ENCODE data around the gene CEACAM8. TPM values are rescaled to one million over a fixed set of nuclear protein-coding genes. Genes with fewer than 3 reads are reported as not detected.

CEACAM8 gene
- total RNA-seq, 1 experiment from 2014 or later = not detected

GRCh38 chr19:42584466-42584865 is 10.3 kb downstream of the CEACAM8 start:
- Mint-ChIP-seq H3K4me3 (ENCODE audit: unreplicated experiment) (no peak overlapping the region), H3K27ac (ENCODE audit: low read depth, unreplicated experiment) (no peak overlapping the region), H3K27me3 (ENCODE audit: insufficient read depth, unreplicated experiment) (peaks cover 84% of the 10 kb centered on the region), H3K9me3 (ENCODE audit: unreplicated experiment) (no peaks in the 10 kb centered on the region), H3K4me1 (ENCODE audit: insufficient read depth, unreplicated experiment) (no peaks in the 10 kb centered on the region), H3K36me3 (ENCODE audit: insufficient read depth, unreplicated experiment) (no peaks in the 10 kb centered on the region)
- ChIA-PET POLR2A (no interaction called here), CTCF (interaction anchor here (0.6 to 2.3 kb wide), 5 partner anchors 12 to 55 kb away, joined by 3 to 11 read pairs (median 4); no protein-coding TSS in a partner anchor)
- intact Hi-C loops (cut with micrococcal nuclease) = no loop called here
- BruUV-seq (replicated peaks) = no TSS peak
- TF ChIP-seq CTCF (IDR thresholded peaks at IDR 0.05; ENCODE audit: unreplicated experiment) = no peak
- DNase-seq (ENCODE audit: unreplicated experiment) = no peak

- POLR2A ChIA-PET = no interaction called here
- DNase-seq (ENCODE audit: unreplicated experiment) = no peak
- Mint-ChIP-seq H3K36me3 (ENCODE audit: insufficient read depth, unreplicated experiment) (no peaks in the 10 kb centered on the region), H3K4me3 (ENCODE audit: unreplicated experiment) (no peak overlapping the region), H3K27ac (ENCODE audit: low read depth, unreplicated experiment) (no peak overlapping the region), H3K4me1 (ENCODE audit: insufficient read depth, unreplicated experiment) (no peaks in the 10 kb centered on the region), H3K9me3 (ENCODE audit: unreplicated experiment) (no peaks in the 10 kb centered on the region), H3K27me3 (ENCODE audit: insufficient read depth, unreplicated experiment) (peaks cover 67% of the 10 kb centered on the region)
- no TSS peak for BruUV-seq (replicated peaks)
- CTCF ChIA-PET = interaction anchor here (0.6 to 1.0 kb wide), 4 partner anchors 10 to 690 kb away, joined by 3 to 4 read pairs (median 4); no protein-coding TSS in a partner anchor
- intact Hi-C loops (cut with micrococcal nuclease) = no loop called here
- TF ChIP-seq CTCF (IDR thresholded peaks at IDR 0.05; ENCODE audit: unreplicated experiment) = no peak
Observed at GRCh38 chr19:42577016-42577415, 17.7 kb downstream of the CEACAM8 start.

GRCh38 chr19:42576241-42576640 is 18.5 kb downstream of the CEACAM8 start:
- DNase-seq (ENCODE audit: unreplicated experiment) = no peak
- no TSS peak for BruUV-seq (replicated peaks)
- H3K36me3 Mint-ChIP-seq (ENCODE audit: insufficient read depth, unreplicated experiment) = no peaks in the 10 kb centered on the region
- ChIA-PET CTCF (interaction anchor here (0.6 to 1.3 kb wide), 3 partner anchors 10 to 73 kb away, joined by 3 to 13 read pairs (median 4); no protein-coding TSS in a partner anchor), POLR2A (no interaction called here)
- peaks cover 72% of the 10 kb centered on the region for H3K27me3 Mint-ChIP-seq (ENCODE audit: insufficient read depth, unreplicated experiment)
- H3K4me1 Mint-ChIP-seq (ENCODE audit: insufficient read depth, unreplicated experiment) = no peaks in the 10 kb centered on the region
- H3K4me3 Mint-ChIP-seq (ENCODE audit: unreplicated experiment) = no peak overlapping the region
- no peaks in the 10 kb centered on the region for H3K9me3 Mint-ChIP-seq (ENCODE audit: unreplicated experiment)
- intact Hi-C loops (cut with micrococcal nuclease) = no loop called here
- TF ChIP-seq CTCF (IDR thresholded peaks at IDR 0.05; ENCODE audit: unreplicated experiment) = no peak
- H3K27ac Mint-ChIP-seq (ENCODE audit: low read depth, unreplicated experiment) = no peak overlapping the region

GRCh38 chr19:42573642-42574041 is 21.1 kb downstream of the CEACAM8 start:
- DNase-seq (ENCODE audit: unreplicated experiment) = no peak
- Mint-ChIP-seq H3K9me3 (ENCODE audit: unreplicated experiment) (no peaks in the 10 kb centered on the region), H3K27me3 (ENCODE audit: insufficient read depth, unreplicated experiment) (peaks cover 79% of the 10 kb centered on the region), H3K27ac (ENCODE audit: low read depth, unreplicated experiment) (no peak overlapping the region), H3K4me1 (ENCODE audit: insufficient read depth, unreplicated experiment) (no peaks in the 10 kb centered on the region), H3K36me3 (ENCODE audit: insufficient read depth, unreplicated experiment) (no peaks in the 10 kb centered on the region), H3K4me3 (ENCODE audit: unreplicated experiment) (no peak overlapping the region)
- CTCF ChIA-PET = interaction anchor here (0.7 to 1.3 kb wide), 3 partner anchors 11 to 1682 kb away, joined by 3 to 4 read pairs (median 3); no protein-coding TSS in a partner anchor
- no peak for TF ChIP-seq CTCF (IDR thresholded peaks at IDR 0.05; ENCODE audit: unreplicated experiment)
- no TSS peak for BruUV-seq (replicated peaks)
- POLR2A ChIA-PET = no interaction called here
- intact Hi-C loops (cut with micrococcal nuclease) = no loop called here

Measured in MCF 10A (cell line).